GM18873 (cell line): ENCODE results near the gene PANX3.
"Not testable (repeated sequence)": the region's sequence is repeated elsewhere in the genome, so short reads cannot be mapped to it uniquely, and the experiment has no call there.

Experiments
- ATAC-seq: cut with Tn5 transposase; IDR thresholded peaks from one replicate; pipeline ENCODE4 v1.9.1; 2021; ENCODE audit warnings: mild to moderate bottlenecking, moderate library complexity, moderate number of reproducible peaks; ENCODE audit not compliant: unreplicated experiment, low FRiP score

Gene PANX3, protein sequence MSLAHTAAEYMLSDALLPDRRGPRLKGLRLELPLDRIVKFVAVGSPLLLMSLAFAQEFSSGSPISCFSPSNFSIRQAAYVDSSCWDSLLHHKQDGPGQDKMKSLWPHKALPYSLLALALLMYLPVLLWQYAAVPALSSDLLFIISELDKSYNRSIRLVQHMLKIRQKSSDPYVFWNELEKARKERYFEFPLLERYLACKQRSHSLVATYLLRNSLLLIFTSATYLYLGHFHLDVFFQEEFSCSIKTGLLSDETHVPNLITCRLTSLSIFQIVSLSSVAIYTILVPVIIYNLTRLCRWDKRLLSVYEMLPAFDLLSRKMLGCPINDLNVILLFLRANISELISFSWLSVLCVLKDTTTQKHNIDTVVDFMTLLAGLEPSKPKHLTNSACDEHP

DNA sequence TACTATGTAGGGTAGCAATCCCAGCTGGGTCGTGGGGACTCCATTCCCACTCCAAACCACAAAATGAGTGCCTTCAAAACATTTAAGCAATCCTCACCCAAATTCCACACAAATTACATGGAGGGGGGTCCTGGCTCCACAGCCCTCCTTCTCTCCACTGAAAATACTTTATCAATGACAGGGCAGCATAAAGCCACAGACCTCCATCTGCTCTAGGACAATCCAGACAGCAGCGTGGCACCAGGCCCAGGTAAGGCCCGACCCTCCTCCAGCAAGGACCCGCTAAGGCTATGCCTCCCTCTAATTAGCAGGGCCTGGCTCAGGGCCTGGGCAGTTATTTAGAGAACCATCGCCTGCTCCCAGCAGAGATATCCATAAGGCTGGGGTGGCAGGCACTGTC is at the start of gene PANX3:
PANX3 (plus strand) TSS at position 365 of the 400 bp plus-strand sequence. CDS start 129 bp downstream, outside the sequence.
- ATAC-seq: no peak

DNA sequence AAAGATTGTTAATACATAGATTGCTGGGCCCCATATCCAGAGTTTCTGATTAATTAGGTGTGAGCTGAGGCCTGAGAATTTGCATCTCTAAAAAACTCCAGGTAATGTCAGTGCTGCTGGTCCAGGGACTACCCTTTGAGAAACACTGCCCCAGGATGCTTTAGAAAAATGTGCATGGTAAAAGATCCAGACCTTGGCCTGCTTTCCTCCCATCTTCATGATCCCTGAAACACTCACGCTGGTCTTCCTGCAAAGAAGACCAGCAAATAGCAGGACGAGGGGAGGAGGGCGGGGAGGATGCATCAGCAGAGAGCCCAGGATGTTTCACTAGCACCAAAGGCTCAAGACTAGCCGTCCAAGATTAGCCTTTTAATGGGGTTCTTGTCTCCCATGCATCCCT is 41.5 kb upstream of the PANX3 start, which contains the start of gene OR8A1:
OR8A1 (plus strand) TSS at position 301 of the 400 bp plus-strand sequence. CDS start 123 bp downstream, outside the sequence.
- no peak for ATAC-seq

DNA sequence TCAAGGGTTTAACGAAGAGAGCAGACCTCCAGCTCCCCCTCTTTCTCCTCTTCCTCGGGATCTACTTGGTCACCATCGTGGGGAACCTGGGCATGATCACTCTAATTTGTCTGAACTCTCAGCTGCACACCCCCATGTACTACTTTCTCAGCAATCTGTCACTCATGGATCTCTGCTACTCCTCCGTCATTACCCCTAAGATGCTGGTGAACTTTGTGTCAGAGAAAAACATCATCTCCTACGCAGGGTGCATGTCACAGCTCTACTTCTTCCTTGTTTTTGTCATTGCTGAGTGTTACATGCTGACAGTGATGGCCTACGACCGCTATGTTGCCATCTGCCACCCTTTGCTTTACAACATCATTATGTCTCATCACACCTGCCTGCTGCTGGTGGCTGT is 41.1 kb upstream of the PANX3 start:
- no peak for ATAC-seq

DNA sequence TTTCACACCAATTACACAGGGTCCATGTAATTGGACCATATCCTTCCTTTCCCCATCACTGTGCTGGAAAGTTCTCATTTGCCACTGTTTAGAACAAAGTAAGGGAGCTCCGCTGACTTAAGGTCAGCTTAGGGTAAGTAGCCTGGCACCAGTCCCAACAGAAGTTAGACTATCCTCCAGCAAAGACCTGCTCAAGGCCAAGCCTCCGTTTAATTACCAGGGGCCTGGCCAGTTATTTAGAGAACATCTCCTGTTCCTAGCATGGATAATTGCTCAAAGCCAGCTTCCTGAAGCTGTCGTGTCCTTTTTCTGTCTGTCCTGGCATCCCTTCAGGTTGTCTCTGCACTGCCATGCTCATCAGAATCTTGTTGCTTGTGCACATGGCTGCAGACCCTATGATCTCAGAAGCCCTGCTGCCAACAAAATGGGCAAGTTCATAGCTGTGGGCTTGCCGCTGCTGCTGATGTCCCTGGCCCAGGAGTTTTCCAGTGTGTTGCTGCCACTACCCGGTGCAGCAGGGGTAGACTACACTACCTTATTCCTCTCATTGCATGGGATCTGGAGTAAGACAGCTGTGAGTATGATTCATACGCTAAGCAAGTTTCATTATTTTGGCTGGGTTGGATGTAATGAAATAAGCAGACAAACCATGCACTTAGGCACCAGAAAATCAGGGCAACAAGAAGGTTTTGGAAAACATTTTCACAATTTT is 33.4 kb upstream of the PANX3 start:
- no peak for ATAC-seq

DNA sequence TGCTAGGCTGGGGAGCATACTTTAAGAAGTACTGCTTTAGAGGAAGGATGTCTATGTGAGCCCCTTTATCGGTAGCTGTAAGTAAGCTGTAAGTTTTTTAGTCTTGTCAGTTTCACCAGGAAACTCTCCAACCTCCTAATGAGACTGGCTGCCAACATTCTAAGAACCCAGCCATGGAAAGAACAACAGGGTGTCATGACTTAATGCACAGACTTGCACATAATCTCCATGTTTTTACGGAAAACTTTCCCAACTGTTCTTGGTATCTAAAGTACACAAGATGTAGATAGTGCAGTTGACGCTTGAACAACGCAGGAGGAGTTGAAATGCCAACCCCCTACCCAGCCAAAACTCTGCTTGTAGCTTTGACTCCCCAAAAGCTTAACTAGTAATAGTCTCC is 32.5 kb upstream of the PANX3 start:
- ATAC-seq: no peak

DNA sequence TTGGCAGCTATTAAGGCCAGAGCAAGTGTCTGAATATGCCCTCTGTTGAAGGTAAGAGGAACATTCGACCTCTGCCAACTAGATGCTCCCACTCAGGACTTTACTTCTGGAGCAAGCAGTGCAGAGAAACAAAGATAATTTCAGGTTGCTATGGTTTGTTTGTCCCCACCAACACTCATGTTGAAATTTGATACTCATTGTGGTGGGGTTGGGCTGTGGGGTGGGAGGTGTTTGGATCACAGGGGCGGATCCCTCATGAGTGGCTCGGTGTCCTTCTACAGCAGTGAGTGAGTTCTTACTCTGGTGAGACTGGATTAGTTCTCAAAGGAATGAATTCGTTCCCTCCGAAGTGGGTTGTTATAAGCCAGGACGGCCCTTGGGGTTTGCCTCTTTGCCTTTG is 29.4 kb upstream of the PANX3 start:
- no peak for ATAC-seq

DNA sequence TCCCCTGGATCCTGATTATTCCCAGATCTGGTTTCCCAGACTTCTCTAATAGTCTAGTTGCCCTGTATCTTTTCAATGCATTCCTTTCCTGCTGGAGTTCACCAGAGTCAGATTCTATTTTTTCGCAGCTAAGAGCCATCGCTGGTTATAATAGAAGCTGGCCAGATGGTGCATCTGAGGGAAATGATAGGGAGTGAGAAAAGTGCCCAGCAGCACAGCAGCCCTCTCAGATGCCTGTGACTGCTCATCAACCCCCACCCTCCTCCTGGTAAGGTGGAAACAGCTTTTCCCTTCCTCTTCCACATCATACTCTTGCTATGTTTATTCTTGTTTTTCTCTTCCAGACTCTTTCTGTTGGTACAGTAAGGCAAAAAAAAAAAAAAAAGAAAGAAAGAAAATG is 28.7 kb upstream of the PANX3 start:
- no peak for ATAC-seq

DNA sequence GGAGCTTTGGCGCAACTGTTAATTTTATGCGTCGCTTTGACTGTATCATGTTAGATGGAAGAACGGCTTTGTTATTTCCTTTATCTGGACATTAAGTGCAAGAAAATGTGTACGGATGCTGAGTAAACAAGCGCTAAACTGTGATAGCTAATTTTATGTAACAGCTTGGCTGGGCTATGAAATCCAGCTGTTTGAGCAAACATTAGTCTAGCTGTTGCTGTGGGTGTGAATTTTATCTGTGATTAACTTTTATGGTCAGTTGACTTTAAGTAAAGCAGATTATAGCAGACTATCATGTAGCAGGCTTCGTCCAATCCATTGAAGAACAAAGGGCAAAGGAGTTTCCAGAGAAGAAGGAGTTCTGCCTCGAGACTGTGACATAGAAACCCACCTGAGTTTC is 27.4 kb upstream of the PANX3 start:
- no peak for ATAC-seq

DNA sequence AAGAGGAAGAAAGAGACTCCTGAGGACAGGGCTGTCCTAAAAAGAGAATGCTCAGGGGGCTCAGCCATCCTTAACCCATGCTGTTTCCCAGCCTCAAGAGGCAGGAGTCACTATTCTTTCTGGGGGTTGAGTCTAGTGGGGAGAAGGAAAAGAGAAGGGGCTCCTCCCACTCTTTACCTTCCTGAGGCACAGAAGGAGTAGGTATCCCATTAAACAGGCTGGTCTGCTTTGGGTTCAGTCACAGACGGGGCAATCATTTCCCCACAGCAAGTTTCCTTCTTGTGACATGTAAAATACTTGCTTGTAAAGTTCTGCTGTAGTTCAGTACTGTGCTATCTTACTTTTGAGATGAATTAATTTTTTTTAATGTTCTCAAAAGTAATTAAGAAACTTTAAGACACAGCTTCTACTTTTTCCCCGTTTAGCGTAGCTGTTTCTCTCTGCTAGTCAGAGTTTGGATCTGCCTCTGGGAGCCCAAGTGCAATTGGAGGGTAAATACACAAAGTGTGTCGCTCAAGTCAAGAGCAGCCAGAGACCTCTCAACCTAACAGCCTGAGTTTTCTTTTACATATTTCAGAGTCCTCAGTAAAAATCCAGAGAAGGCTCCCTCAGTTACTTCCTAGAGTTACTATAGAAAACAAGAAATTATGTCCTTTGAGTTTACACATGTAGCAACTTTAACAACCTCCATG is 26.4 kb upstream of the PANX3 start:
- ATAC-seq: no peak

DNA sequence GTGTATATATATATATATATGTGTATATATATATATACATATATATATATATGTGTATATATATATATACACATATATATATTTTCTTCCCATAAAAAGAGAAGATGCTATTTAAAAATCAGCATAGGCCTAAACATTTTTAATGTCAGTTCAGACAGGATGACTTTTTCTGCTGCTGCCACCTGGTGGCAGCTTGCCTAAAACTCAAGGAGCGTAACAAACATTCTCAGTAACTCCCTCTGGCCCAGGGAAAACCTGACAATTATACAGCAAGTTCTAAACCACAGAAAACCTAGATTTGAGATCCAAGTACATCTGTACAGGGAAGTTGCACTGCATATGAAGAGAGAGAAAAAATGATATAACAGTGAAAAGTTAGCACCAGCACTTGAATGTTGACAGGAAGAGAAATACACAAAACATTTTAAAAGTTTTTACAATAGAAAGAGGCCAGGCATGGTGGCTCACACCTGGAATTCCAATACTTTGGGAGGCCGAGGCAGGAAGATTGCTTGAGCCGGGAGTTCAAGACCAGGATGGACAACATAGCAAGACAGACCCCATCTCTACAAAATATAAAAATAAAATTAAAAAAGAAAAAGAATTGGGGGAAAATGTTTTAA is 24.9 kb upstream of the PANX3 start:
- no peak for ATAC-seq

DNA sequence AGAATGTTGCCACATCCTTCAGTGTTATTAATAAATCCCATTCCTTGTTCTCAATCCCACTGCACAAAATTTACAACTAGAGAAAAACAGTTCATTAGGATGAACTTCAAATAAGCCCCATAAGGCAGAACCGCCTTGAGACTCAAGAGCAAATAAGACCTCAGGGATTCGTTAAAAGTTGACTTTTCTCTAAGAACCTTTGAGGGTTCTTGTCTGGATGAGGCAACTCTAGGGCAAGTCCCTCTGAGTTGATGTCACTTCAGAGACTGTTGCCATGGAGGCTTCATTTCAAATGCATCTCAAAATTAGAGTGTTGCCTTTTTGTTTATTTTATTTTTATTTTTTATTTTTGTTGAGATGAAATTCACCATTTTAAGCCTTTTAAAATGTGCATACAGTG is 19.8 kb upstream of the PANX3 start:
- ATAC-seq: no peak

DNA sequence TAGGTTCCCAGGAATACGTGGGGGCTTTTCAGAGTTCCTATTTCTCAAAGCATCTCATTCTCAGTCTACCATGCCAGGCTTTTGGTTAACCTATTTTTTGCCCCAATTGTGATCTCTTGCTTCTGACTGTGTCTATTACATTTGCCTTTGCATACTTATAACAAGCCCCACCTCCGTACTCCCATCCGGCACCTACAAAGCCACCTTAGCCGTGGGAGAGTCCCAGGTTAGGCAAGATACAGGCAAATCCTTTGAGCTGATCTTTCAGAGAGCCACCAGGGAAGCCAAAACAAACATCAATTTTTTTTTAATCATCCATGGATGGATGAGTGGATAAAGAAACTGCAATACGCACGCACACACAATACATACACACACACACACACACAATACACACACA is 18.6 kb upstream of the PANX3 start:
- ATAC-seq: no peak

DNA sequence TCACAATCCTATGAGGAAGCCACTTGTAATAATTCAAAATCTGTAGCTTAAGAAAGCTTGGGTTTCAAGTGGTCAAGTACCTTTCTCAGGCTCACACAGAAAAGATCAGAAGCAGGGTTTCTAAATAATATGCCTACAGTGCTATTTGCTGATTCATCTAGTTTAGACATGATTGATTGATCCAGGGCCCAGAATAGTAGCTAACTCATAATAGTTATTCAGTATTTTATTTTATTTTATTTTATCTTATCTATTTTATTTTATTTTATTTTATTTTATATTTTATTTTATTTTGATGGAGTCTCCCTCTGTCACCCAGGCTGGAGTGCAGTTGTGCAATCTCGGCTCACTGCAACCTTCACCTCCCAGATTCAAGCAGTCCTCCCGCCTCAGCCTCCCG is 15.9 kb upstream of the PANX3 start:
- no peak for ATAC-seq

DNA sequence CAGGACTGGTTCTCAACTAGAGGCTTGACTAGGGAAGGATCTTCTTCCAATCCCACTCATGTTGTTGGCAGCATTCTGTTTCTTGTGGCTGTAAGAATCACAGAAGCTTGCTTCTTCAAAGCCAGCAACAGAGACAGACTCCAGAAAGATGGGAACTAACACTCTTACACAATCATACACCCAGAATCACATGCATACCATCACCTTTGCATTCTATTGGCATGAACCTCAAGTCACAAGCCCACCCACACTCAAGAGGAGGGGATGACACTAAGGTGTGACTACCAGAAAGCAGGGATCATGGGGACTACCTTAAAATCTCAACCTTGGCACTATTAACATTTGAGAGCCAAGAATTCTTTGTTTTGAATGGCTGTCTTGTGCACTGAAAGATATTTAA is 13.6 kb upstream of the PANX3 start:
- ATAC-seq: no peak

DNA sequence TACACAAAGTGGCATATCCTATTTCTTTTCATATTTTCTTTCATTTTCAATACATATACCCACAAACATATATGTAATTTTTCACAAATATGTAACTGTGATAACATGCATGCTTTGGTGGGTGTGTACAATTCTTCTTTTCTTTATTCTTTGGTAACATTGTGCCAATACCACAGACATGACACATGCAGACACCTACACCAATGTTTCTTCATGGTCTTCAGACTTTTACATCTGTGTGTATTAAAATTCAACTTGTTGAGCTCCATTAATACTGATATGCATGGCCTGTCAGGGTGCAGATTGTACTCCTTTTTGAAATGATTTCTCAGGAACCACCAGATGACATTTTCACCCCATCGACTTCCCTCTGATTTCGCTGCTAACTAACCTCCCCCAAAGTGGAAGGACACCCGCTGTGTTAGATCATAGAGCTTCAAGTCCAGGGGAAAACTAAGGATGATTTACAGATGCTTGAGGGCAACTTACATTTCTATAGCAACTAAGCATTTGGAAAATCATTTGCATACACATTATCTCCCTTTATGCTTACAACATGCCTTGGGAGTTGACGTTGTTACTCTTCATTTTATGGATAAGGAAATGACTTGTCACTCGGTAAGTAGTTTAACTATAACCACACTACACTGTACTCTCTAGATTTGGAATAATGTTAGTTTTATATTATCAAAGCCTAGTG is 10.5 kb upstream of the PANX3 start:
- no peak for ATAC-seq

DNA sequence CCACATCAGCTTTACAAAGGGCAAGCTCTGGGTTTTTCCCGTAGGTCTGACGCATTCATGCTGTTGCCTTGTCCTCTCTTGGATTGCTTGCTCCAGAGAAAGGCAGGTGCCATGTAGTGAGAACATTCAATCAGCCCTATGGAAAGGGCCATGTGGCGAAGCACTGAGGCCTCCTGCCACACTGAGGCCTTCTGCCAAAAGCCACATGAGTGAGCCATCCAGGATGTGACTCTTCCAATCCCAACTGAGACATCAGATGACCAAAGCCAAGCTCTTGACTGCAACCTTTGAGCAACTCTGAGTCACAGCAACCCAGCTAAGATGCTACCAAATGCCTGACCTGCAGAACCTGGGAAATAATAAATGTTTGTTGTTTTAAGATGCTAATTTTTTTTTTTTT is 9.0 kb upstream of the PANX3 start:
- no peak for ATAC-seq

DNA sequence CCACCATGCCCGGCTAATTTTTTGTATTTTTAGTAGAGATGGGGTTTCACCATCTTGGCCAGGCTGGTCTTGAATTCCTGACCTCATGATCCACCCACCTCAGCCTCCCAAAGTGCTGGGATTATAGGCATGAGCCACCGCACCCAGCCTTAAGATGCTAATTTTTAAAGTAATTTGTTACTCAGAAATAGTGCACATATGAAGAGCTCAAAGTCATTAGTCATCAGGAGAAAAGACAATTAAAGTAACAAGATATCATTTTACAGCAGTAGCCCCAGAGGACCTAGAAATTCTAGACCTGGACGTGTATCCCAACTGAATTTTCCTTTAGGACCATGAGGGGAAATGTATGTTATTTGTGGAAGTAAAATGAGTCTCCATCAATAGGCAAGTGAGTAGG is 8.5 kb upstream of the PANX3 start:
- not testable (repeated sequence) for ATAC-seq

DNA sequence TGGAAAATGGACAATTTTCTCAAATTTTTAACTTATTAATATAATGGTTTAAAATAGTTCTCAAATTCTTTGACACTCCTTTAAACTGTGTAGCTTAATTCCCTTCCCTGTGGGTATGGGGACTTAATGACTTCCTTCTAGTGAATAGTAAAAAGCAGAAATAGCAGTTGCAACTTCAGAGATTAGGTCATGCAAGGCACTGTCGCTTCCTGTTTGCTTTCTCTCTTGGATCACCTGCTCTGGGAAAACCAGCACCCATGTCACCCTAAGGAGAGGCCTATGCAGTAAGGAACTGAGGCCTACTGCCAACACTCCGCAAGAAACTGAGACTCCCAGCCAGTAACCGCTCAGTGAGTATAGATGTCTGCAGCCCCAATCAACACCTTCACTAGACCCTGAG is 5.5 kb upstream of the PANX3 start:
- no peak for ATAC-seq

DNA sequence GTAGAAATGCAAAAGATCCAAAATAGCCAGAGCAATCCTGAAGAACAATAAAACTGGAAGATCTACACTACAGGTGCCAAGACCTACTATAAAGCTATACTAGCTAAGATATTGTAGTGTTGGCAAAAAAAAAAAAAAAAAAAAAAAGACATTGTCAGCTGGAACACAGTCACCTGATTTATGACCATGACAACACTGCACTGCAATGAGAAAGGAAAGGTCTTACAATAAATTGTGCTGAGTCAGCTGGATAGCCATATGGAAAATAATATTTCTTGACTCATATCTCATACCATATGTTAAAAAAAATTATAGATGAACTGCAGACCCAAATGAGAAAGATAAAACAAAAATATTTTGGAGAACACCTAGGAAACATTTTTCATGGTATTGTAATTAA is 3.1 kb upstream of the PANX3 start:
- ATAC-seq: no peak

DNA sequence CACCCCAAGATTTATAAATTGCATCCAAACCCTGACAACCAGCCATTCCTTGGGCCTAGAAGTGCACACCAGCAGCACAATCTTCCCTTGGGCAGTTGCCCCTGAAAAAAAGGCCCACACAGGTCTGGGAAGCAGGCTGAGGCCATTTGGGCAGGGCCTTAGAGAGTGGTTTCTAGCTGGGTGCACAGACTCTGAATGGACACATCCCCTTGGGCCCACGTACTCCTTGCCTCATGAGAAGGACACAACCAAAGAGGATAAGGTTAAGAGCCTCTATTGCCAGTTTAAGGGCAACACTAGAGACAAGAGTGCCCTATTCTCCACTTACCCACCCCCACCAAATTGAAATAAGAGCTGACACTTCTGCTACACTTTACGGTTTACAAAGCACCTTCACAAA is 933 bp upstream of the PANX3 start:
- ATAC-seq: no peak
